Activated naive CD8-positive, alpha-beta T cell (primary cell): ENCODE results near the gene TSPAN13.

Experiments used
- H3K27ac Mint-ChIP-seq: one replicate; pipeline ENCODE4 v1.8.0; 2021; ENCODE audit warnings: mixed read lengths
- H3K27me3 Mint-ChIP-seq: one replicate; pipeline ENCODE4 v1.8.0; 2021; ENCODE audit warnings: mixed read lengths
- H3K36me3 Mint-ChIP-seq: one replicate; pipeline ENCODE4 v1.8.0; 2021; ENCODE audit warnings: mixed read lengths
- H3K4me1 Mint-ChIP-seq: one replicate; pipeline ENCODE4 v1.8.0; 2021; ENCODE audit warnings: low read depth, mixed read lengths
- H3K4me3 Mint-ChIP-seq: one replicate; pipeline ENCODE4 v1.8.0; 2021; ENCODE audit warnings: mild to moderate bottlenecking, mixed read lengths
- H3K9me3 Mint-ChIP-seq: one replicate; pipeline ENCODE4 v1.8.0; 2021; ENCODE audit warnings: low read depth, mixed read lengths

The TSPAN13 gene

GRCh38 chr7:16753102-16753931 is at the start of gene TSPAN13:
TSPAN13 (plus strand) TSS chr7:16753755; CDS start chr7:16753968, 213 bp downstream.
- H3K36me3 Mint-ChIP-seq: no peaks in the 10 kb centered on the region
- H3K9me3 Mint-ChIP-seq: no peaks in the 10 kb centered on the region
- peaks cover 11% of the 10 kb centered on the region for H3K4me1 Mint-ChIP-seq
- peak within 1 kb of the TSS; percentile 86 for H3K4me3 Mint-ChIP-seq
- H3K27ac Mint-ChIP-seq: no peak within 1 kb of the TSS
- H3K27me3 Mint-ChIP-seq: peaks cover 14% of the 10 kb centered on the region

DNA sequence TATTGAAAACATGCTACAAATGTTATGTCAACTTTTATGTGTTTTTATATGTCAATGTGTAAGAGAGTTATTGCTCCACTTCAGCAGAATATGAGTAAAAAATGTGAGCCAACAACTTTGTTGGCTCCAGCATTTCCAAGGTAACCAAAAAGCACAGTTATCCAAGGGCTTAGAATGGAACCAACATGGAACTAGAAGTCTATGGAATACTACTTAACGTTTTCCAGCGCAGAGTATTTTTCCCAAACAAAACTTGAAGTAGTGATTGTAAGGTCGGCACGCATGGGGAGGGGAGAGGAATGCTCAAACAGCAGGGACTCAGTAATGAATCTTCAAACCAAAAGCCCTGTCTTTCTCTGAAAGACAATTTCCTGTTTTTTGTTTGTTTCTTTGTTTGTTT is 45.0 kb upstream of the TSPAN13 start:
- Mint-ChIP-seq H3K27ac (peak overlapping the region; percentile 58), H3K27me3 (no peaks in the 10 kb centered on the region), H3K36me3 (peaks cover 30% of the 10 kb centered on the region), H3K4me3 (no peak overlapping the region), H3K4me1 (peaks cover 18% of the 10 kb centered on the region), H3K9me3 (no peaks in the 10 kb centered on the region)

- no peak overlapping the region for H3K27ac Mint-ChIP-seq
- no peaks in the 10 kb centered on the region for H3K9me3 Mint-ChIP-seq
- peaks cover 27% of the 10 kb centered on the region for H3K36me3 Mint-ChIP-seq
- H3K4me3 Mint-ChIP-seq: no peak overlapping the region
- peaks cover 18% of the 10 kb centered on the region for H3K4me1 Mint-ChIP-seq
- no peaks in the 10 kb centered on the region for H3K27me3 Mint-ChIP-seq
Observed at GRCh38 chr7:16708980-16709379, 44.6 kb upstream of the TSPAN13 start.

DNA sequence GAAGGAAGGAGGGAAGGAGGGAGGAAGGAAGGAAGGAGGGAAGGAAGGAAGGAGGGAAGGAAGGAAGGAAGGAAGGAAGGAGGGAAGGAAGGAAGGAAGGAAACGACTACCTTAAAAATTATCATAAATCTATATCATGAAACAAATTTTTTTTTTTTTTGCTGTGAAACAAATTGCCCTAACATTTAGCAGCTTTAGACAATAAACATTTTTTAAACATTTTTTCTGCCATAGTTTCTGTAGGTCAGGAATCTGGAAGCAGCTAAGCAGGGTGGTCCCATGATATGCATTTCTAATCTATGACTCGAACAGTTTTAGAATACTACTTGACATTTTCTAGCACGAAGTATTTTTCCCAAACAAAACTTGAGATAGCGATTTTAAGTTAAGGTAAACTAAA is 42.9 kb upstream of the TSPAN13 start:
- Mint-ChIP-seq H3K4me3 (no peak overlapping the region), H3K27ac (no peak overlapping the region), H3K4me1 (peaks cover 18% of the 10 kb centered on the region), H3K36me3 (peaks cover 20% of the 10 kb centered on the region), H3K9me3 (no peaks in the 10 kb centered on the region), H3K27me3 (no peaks in the 10 kb centered on the region)

DNA sequence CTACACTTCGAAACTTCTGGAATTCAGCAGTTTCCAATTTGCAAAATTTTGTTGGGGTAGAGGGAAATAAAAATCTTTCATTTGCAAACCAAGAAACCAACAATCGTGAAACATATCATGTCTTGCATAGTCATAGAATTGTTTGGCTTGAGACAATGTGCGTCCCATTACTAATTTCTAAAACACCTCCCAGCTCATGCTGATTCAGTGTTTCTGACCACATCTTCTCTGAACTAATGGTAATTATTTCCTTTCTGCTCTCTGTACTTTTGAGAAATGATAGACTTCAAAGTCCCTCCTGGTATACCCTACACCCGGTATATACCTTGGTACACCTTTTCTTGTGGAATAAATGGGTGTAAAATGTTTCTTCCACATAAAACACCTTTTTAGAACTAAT is 41.8 kb upstream of the TSPAN13 start:
- no peaks in the 10 kb centered on the region for H3K27me3 Mint-ChIP-seq
- peaks cover 16% of the 10 kb centered on the region for H3K36me3 Mint-ChIP-seq
- H3K9me3 Mint-ChIP-seq: no peaks in the 10 kb centered on the region
- peak overlapping the region; percentile 54 for H3K27ac Mint-ChIP-seq
- peaks cover 18% of the 10 kb centered on the region for H3K4me1 Mint-ChIP-seq
- no peak overlapping the region for H3K4me3 Mint-ChIP-seq

- peaks cover 15% of the 10 kb centered on the region for H3K4me1 Mint-ChIP-seq
- H3K4me3 Mint-ChIP-seq: no peak overlapping the region
- no peaks in the 10 kb centered on the region for H3K27me3 Mint-ChIP-seq
- H3K36me3 Mint-ChIP-seq: peaks cover 16% of the 10 kb centered on the region
- H3K27ac Mint-ChIP-seq: no peak overlapping the region
- H3K9me3 Mint-ChIP-seq: no peaks in the 10 kb centered on the region
Observed at GRCh38 chr7:16712916-16713315, 40.6 kb upstream of the TSPAN13 start.

DNA sequence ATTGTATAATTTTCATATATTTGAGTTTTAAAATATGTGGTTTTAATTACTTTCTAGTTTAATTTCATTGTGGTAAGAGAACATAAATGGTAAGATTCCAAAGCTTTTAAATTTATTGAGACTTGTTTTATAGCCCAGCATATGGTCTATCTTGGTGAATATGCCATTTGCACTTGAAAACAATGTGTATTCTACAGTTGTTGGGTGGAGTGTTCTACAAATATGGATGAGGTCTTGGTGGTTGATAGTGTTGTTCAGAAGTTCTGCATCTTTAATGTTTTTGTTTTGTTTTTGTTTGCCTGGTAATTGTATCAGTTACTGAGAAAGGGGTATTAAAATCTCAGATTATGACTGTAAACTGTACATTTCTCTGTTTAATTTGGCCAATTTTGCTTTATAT is 37.6 kb upstream of the TSPAN13 start:
- Mint-ChIP-seq H3K27ac (no peak overlapping the region), H3K4me1 (peaks cover 13% of the 10 kb centered on the region), H3K4me3 (no peak overlapping the region), H3K27me3 (no peaks in the 10 kb centered on the region), H3K9me3 (no peaks in the 10 kb centered on the region), H3K36me3 (peaks cover 16% of the 10 kb centered on the region)

DNA sequence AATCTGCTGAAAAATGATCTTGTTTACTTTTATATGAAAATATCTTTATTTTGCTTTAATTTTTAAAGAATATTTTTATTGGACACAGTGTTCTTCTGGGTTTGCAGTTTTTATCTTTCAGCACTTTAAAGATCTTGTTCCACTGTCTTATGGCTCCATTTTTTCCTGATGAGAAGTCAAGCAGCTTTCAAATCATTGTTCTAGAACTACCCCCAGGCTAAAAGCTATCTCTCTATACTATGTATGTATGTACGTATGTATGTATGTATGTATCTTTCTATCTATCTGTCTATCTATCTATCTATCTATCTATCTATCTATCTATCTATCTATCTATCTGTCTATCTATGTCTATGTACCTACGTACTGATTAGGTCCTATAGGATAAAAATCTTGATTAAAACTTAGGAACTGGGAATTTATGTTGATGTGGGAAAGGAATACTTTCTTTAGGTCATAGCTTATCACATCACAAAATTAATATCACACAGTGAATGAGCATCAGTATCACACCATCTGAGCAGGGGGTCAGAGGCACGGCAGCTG is 35.4 kb upstream of the TSPAN13 start:
- no peak overlapping the region for H3K27ac Mint-ChIP-seq
- no peak overlapping the region for H3K4me3 Mint-ChIP-seq
- peaks cover 5% of the 10 kb centered on the region for H3K4me1 Mint-ChIP-seq
- H3K36me3 Mint-ChIP-seq: peaks cover 11% of the 10 kb centered on the region
- no peaks in the 10 kb centered on the region for H3K27me3 Mint-ChIP-seq
- no peaks in the 10 kb centered on the region for H3K9me3 Mint-ChIP-seq

- no peak overlapping the region for H3K27ac Mint-ChIP-seq
- peaks cover 5% of the 10 kb centered on the region for H3K4me1 Mint-ChIP-seq
- H3K9me3 Mint-ChIP-seq: no peaks in the 10 kb centered on the region
- H3K27me3 Mint-ChIP-seq: no peaks in the 10 kb centered on the region
- H3K36me3 Mint-ChIP-seq: peaks cover 15% of the 10 kb centered on the region
- H3K4me3 Mint-ChIP-seq: no peak overlapping the region
Observed at GRCh38 chr7:16719699-16720098, 33.9 kb upstream of the TSPAN13 start.

GRCh38 chr7:16721541-16721940 is 32.0 kb upstream of the TSPAN13 start:
- no peaks in the 10 kb centered on the region for H3K27me3 Mint-ChIP-seq
- H3K4me1 Mint-ChIP-seq: peaks cover 5% of the 10 kb centered on the region
- peaks cover 11% of the 10 kb centered on the region for H3K36me3 Mint-ChIP-seq
- no peak overlapping the region for H3K4me3 Mint-ChIP-seq
- no peaks in the 10 kb centered on the region for H3K9me3 Mint-ChIP-seq
- H3K27ac Mint-ChIP-seq: no peak overlapping the region

GRCh38 chr7:16724344-16724743 is 29.2 kb upstream of the TSPAN13 start:
- H3K27ac Mint-ChIP-seq: no peak overlapping the region
- no peaks in the 10 kb centered on the region for H3K9me3 Mint-ChIP-seq
- H3K36me3 Mint-ChIP-seq: peaks cover 11% of the 10 kb centered on the region
- H3K27me3 Mint-ChIP-seq: no peaks in the 10 kb centered on the region
- H3K4me1 Mint-ChIP-seq: peaks cover 5% of the 10 kb centered on the region
- H3K4me3 Mint-ChIP-seq: no peak overlapping the region

DNA sequence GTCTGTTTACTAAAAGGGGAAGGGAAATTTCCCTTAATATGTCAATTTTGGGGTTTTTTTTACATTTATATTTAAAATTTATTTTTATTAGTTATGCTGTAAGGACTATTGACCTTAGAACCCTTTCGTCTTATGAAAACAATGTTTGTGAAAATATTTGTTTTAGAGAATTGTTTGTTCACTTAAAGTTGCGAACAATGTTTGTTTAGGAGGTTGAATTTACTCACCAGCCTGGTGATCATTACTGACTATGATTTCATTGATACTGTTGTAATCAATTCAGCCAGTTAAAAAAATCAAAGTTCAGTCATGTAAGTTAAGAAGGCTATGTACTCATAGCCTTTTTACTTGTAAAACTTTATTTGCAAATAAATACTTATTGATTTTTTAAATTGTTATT is 27.4 kb upstream of the TSPAN13 start:
- Mint-ChIP-seq H3K27me3 (no peaks in the 10 kb centered on the region), H3K4me1 (peaks cover 3% of the 10 kb centered on the region), H3K27ac (no peak overlapping the region), H3K4me3 (no peak overlapping the region), H3K36me3 (peaks cover 9% of the 10 kb centered on the region), H3K9me3 (no peaks in the 10 kb centered on the region)

GRCh38 chr7:16727736-16728135 is 25.8 kb upstream of the TSPAN13 start:
- H3K36me3 Mint-ChIP-seq: peaks cover 7% of the 10 kb centered on the region
- H3K4me1 Mint-ChIP-seq: no peaks in the 10 kb centered on the region
- no peak overlapping the region for H3K4me3 Mint-ChIP-seq
- H3K9me3 Mint-ChIP-seq: no peaks in the 10 kb centered on the region
- H3K27me3 Mint-ChIP-seq: no peaks in the 10 kb centered on the region
- H3K27ac Mint-ChIP-seq: no peak overlapping the region

DNA sequence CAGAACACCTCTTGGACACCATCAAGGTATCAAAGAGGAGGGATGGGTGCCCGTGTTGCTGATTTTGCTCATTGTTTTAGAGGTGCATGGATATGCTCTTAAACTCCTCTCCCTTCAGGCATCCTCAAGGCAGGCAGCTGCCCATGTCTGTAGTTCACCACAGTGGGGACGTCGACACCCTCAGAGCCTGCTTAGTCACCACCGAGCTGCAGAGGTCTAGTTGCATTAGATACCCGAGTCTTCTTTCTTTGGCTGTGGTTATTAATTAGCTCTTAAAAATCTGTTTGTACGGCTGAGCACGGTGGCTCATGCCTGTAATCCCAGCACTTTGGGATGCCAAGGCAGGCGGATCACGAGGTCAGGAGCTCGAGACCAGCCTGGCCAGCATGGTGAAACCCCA is 24.7 kb upstream of the TSPAN13 start:
- Mint-ChIP-seq H3K9me3 (no peaks in the 10 kb centered on the region), H3K27ac (no peak overlapping the region), H3K4me1 (no peaks in the 10 kb centered on the region), H3K27me3 (no peaks in the 10 kb centered on the region), H3K4me3 (no peak overlapping the region), H3K36me3 (peaks cover 5% of the 10 kb centered on the region)

- Mint-ChIP-seq H3K9me3 (no peaks in the 10 kb centered on the region), H3K4me1 (no peaks in the 10 kb centered on the region), H3K27ac (no peak overlapping the region), H3K4me3 (no peak overlapping the region), H3K27me3 (no peaks in the 10 kb centered on the region), H3K36me3 (peaks cover 8% of the 10 kb centered on the region)
Observed at GRCh38 chr7:16729541-16729940, 24.0 kb upstream of the TSPAN13 start.

DNA sequence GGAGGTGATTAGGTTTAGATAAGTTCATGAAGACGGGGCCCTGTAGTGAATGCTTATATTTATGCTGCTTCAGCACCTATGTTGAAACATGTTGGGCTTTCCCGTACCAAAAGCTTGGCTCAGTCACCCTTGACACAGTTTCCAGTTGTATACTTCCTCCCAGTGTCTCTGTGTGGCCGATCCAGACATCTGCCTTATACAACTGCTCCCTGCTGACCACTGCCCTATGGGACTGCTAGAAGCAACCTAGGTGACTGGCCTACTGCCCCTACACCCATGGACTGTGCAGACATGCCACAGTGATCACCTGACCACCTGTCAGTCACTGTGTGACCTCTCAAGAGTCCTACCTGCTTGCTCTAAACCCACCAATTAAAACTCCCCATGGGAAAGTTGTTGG is 22.6 kb upstream of the TSPAN13 start:
- Mint-ChIP-seq H3K36me3 (peaks cover 8% of the 10 kb centered on the region), H3K4me3 (no peak overlapping the region), H3K4me1 (no peaks in the 10 kb centered on the region)

More for the DNA sequence above, 22.6 kb upstream of the TSPAN13 start:
- Mint-ChIP-seq H3K9me3 (no peaks in the 10 kb centered on the region), H3K27me3 (no peaks in the 10 kb centered on the region), H3K27ac (no peak overlapping the region)
